ENCODE measurements around the gene NOL11.
A peak's percentile ranks its signal among the peaks of the same experiment; 100 is the strongest.

NOL11 gene
- 36.9 to 207 (median 98.1) reads per million in 9 experiments for total RNA-seq

DNA sequence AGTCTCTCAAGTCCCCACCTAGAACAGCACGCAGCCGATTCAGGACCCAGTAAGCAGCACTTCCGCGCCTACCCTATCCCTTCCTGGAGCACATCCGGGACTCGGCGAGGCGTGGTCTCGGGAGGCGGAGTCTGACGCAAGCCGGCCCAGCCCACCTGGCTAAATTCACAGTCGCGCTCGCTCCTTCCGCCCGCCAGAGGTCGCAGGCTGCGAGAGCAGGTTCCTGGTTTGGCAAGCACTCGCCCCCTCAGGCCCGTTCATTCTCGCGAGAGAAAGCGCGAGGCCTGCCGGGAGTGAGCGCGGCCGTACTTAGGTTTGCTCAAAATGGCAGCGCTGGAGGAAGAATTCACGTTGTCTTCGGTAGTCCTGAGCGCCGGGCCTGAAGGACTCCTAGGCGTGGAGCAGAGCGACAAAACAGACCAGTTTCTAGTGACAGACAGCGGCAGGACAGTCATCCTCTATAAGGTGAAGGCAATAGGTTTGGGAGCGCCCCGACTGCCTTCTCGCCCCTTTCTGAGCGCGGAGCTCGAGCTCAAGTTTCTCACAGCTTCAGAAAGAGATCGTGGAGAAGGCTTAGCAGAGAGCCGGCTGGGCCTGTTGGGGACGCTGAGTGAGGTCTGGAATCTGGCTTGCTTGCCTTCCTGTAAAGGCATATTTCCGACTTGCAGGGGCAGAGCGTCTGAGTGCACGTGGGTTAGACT is at the start of gene NOL11:
TSS of gene NOL11 (plus strand) at position 313 of the 701 bp plus-strand sequence. CDS start at position 325, 12 bp downstream.
- peak; percentile 90 for ATAC-seq (replicated peaks)
- peaks cover 0 to 6% of the 10 kb centered on the region in 2 donors for H3K27me3 Mint-ChIP-seq

DNA sequence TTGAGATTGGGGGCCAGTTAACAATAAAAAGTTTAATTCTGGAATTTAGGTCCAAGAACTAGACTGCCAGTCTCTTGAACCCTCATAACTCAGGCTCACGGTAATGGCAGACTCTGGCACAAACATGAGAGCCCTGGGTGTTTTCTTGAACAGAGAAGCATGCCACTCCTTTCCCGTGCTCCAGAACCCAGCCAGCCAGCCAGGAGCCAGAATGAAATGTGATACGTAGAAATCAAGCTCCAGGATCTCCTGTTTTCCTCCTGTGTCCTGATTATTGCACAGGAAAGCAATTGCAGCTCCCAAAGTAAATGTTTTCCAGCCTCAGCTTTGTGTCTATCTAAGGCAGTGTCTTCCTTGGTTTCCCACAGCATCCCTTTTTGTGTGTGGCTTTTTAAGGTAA is 46.2 kb upstream of the NOL11 start:
- Mint-ChIP-seq H3K4me3 (no peak overlapping the region), H3K36me3 (ENCODE audit: insufficient read depth) (peaks cover 72% of the 10 kb centered on the region), H3K4me1 (ENCODE audit: low read depth in 2 of 2) (no peaks in the 10 kb centered on the region), H3K27me3 (no peaks in the 10 kb centered on the region), H3K27ac (no peak overlapping the region), H3K9me3 (no peaks in the 10 kb centered on the region)
- DNase-seq (no peak), ATAC-seq (replicated peaks) (no peak)

More for the DNA sequence above, at the start of gene NOL11:
- DNase-seq = peak; percentile 99
- Mint-ChIP-seq H3K9me3 (no peaks in the 10 kb centered on the region), H3K27ac (peak within 1 kb of the TSS; percentile 99), H3K4me1 (ENCODE audit: low read depth in 2 of 2) (peaks cover 10 to 18% of the 10 kb centered on the region in 2 donors), H3K36me3 (ENCODE audit: insufficient read depth) (peaks cover 53% of the 10 kb centered on the region), H3K4me3 (peak within 1 kb of the TSS; percentile 99 to 100)

DNA sequence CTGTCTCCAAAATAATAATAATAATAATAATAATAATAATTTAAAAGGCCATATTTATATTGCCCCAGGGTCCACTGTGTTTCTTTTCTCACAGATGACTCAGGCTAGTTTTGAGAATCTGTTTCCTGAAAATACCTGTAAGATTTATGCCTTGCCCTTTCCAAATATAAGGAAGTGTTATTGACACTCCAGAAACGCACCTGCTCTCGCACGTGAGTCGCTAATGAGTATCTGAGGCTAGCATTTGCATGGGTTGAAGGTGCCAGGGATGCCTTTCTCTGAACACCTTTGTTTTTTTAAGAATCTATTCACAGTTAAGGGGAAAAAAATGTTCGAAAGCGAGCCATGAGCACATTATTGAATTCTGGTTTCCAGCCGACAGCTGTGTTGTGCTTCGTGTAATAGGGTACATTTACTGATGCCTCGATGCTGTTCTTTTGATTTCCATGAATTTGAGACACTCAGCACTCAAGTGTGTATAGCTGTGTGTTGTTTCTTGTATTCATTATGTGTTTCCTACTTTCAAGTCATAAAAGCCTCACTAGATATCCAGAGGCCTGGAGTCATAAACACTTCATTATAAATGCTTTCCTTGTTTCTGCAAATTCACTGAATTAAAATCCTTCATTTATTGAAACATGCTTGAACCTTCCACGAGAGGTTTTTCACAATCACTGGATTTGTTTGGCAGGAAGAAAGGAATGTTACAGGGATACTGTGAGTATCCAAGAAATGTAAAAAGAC is 45.0 kb upstream of the NOL11 start:
- H3K4me3 Mint-ChIP-seq = no peak overlapping the region
- no peaks in the 10 kb centered on the region for H3K9me3 Mint-ChIP-seq
- peaks cover 74% of the 10 kb centered on the region for H3K36me3 Mint-ChIP-seq (ENCODE audit: insufficient read depth)
- DNase-seq (no peak), ATAC-seq (replicated peaks) (no peak)
- H3K27me3 Mint-ChIP-seq = no peaks in the 10 kb centered on the region
- no peaks in the 10 kb centered on the region for H3K4me1 Mint-ChIP-seq (ENCODE audit: low read depth in 2 of 2)
- peak overlapping the region in 1 of 2 donors; percentile 9 for H3K27ac Mint-ChIP-seq

DNA sequence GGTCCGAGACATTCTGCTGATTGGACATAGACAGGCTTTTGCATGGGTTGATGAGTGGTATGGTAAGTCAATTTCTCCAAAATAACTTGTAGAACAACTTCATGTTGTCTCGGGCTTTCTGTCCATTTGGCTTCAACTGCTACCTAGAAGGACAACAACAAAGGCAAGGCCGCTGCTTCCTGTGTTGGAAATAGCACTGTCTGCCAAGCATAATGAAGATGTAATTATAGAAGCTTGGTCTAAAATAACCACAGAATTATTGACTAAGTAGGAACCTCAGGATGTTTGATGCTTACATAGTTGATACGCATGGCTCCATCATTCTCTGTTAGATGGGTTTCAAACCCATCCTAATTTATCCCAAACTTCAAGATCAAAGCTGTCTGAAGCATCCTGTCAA is 42.3 kb upstream of the NOL11 start:
- ATAC-seq (replicated peaks) (no peak), DNase-seq (no peak)
- H3K27me3 Mint-ChIP-seq = no peaks in the 10 kb centered on the region
- peaks cover 67% of the 10 kb centered on the region for H3K36me3 Mint-ChIP-seq (ENCODE audit: insufficient read depth)
- peak overlapping the region in 1 of 2 donors; percentile 22 for H3K27ac Mint-ChIP-seq
- no peak overlapping the region for H3K4me3 Mint-ChIP-seq
- no peaks in the 10 kb centered on the region for H3K4me1 Mint-ChIP-seq (ENCODE audit: low read depth in 2 of 2)
- H3K9me3 Mint-ChIP-seq = no peaks in the 10 kb centered on the region

DNA sequence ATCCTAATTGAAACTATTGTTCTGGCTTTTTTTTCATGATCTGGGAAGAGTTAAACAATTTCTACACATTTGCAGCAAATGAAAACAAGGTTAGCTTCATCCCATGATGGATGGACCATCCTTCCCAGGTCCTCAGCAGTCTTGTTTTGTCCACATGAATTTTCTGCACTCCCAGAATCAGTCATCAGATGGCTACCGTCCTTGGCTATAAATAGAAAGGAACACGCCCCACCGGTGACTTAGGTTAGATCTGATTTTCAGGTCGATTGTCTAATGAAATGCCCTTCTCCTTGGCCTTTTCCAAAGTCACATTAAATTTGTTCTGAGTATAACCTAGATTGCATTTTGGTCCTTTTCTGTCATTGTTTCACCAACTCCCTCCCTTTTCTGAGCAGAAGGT is 41.4 kb upstream of the NOL11 start:
- ATAC-seq (replicated peaks) = no peak
- H3K36me3 Mint-ChIP-seq (ENCODE audit: insufficient read depth) = peaks cover 62% of the 10 kb centered on the region
- peak overlapping the region; percentile 15 to 85 for H3K27ac Mint-ChIP-seq
- no peak for DNase-seq
- no peaks in the 10 kb centered on the region for H3K9me3 Mint-ChIP-seq
- no peaks in the 10 kb centered on the region for H3K27me3 Mint-ChIP-seq
- H3K4me3 Mint-ChIP-seq = no peak overlapping the region
- no peaks in the 10 kb centered on the region for H3K4me1 Mint-ChIP-seq (ENCODE audit: low read depth in 2 of 2)

DNA sequence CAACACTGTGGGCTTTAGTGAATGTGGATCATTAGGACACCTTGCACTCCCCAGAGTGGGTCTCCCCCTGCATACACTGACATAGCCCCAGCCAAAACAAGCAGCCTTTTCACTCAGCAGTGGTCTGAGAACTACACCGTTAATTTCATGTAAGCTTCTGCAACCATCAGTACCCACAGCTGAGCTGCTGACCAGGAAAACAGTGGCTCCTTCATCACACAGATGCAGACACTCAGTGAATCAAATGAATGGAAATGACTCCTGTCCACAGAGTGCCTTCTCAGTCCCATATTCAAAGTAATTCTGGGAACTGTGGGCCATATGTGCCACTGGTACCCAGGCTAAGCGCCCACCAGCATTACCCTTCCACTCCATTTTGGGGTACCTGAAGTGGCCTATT is 39.3 kb upstream of the NOL11 start:
- H3K36me3 Mint-ChIP-seq (ENCODE audit: insufficient read depth) = peaks cover 65% of the 10 kb centered on the region

DNA sequence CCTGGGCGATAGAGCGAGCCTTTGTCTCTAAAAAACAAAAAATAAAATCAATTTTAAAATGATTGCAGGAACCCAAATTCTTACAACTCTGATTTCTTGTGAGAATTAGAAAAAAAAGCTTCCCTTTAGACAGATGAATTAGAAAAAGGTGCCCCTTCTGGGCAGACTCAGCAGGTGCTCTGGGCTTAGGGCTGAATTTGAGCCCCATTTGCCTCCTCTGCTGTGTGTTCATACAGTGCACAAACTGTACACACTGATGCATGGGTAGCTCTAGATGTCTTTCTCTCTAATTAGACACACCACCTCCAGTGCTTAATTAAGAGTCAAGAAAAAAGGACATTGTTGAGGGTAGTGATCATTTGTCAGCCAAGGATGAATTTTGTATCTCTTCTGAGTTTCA is 38.5 kb upstream of the NOL11 start:
- peak overlapping the region in 1 of 2 donors; percentile 61 for H3K27ac Mint-ChIP-seq
- no peaks in the 10 kb centered on the region for H3K4me1 Mint-ChIP-seq (ENCODE audit: low read depth in 2 of 2)
- H3K9me3 Mint-ChIP-seq = no peaks in the 10 kb centered on the region
- DNase-seq (no peak), ATAC-seq (replicated peaks) (no peak)
- H3K27me3 Mint-ChIP-seq = no peaks in the 10 kb centered on the region
- H3K4me3 Mint-ChIP-seq = no peak overlapping the region
- peaks cover 61% of the 10 kb centered on the region for H3K36me3 Mint-ChIP-seq (ENCODE audit: insufficient read depth)

More for the DNA sequence above, 39.3 kb upstream of the NOL11 start:
- Mint-ChIP-seq H3K9me3 (no peaks in the 10 kb centered on the region), H3K27me3 (no peaks in the 10 kb centered on the region), H3K27ac (peak overlapping the region in 1 of 2 donors; percentile 12), H3K4me1 (ENCODE audit: low read depth in 2 of 2) (no peaks in the 10 kb centered on the region), H3K4me3 (no peak overlapping the region)
- DNase-seq (no peak), ATAC-seq (replicated peaks) (no peak)

DNA sequence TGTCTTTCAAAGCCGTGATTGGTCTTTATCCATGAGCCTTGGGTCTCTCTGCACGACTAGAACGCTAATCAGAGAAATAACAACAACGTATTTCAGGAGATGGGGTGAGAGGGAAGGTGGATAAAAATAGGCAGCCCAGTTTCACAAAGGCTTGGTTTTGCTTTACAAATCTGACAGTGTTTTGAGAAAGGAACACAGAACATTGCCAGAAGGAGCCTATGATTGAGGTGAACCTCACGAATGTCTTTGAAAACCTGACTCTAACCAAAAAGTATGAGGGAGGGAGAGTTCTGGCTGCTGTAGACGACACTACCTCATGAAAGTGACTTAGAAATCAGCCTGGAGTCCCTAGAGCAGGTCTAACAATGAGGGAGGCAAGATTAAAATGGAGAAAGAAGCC is 38.0 kb upstream of the NOL11 start:
- Mint-ChIP-seq H3K27me3 (no peaks in the 10 kb centered on the region), H3K9me3 (no peaks in the 10 kb centered on the region), H3K4me1 (ENCODE audit: low read depth in 2 of 2) (no peaks in the 10 kb centered on the region), H3K4me3 (no peak overlapping the region), H3K36me3 (ENCODE audit: insufficient read depth) (peaks cover 56% of the 10 kb centered on the region), H3K27ac (peak overlapping the region in 1 of 2 donors; percentile 61)
- DNase-seq = no peak
- no peak for ATAC-seq (replicated peaks)

DNA sequence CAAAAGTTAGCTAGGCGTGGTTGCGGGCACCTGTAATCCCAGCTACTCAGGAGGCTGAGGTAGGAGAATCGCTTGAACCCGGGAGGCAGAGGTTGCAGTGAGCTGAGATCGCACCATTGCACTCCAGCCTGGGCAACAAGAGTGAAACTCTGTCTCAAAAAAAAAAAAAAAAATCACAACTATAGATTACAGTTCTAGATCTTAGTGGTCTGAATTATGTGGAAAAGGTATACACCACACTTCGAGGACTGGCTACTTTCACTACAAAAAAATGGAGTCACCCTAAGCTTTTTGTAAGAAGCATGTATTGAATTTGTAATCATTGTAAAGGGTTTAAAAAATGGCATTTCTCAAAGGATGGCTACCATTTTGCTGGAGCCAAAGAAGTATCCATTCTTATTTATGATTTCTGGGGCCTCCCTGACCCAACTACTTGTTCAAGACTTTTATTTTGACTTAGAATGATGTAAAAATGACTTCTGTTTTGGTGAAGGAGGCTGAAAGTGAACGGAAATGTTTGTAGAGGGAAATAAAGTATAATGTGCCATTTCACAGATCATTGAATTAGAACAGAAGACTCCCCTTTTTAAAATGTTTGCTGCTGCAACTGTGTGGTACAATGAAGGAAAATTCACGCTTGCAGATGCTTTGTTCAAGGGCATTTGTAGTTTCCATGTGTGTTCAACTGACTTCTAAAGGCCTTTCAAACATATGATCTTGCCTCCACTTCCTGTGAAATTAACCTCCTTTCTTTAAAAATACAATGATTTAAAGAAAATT is 37.1 kb upstream of the NOL11 start:
- Mint-ChIP-seq H3K9me3 (no peaks in the 10 kb centered on the region), H3K4me3 (no peak overlapping the region), H3K27me3 (no peaks in the 10 kb centered on the region), H3K4me1 (ENCODE audit: low read depth in 2 of 2) (no peaks in the 10 kb centered on the region), H3K27ac (peak overlapping the region; percentile 71 to 83), H3K36me3 (ENCODE audit: insufficient read depth) (peaks cover 51% of the 10 kb centered on the region)
- DNase-seq (no peak), ATAC-seq (replicated peaks) (no peak)

DNA sequence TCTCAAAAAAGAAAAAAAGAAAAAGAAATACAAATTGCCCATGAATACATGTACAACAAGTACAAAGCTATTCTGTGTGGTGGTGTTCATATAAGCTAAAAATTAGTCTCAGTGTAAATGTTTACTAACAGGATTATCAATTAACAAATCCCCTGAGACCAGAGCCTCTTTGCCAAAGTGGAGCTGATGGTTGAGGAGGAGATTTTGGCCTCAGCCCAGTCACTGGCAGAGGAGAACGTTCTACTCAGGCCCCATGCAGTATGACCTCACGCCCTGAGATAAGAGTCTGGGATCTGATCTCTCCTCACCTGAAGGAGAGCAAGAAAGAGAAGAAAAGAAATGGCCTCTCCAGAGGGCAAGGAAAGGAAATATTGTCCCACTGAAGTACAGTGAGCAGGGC is 35.5 kb upstream of the NOL11 start:
- Mint-ChIP-seq H3K27me3 (no peaks in the 10 kb centered on the region), H3K9me3 (no peaks in the 10 kb centered on the region), H3K4me1 (ENCODE audit: low read depth in 2 of 2) (no peaks in the 10 kb centered on the region), H3K36me3 (ENCODE audit: insufficient read depth) (peaks cover 39% of the 10 kb centered on the region), H3K27ac (peak overlapping the region; percentile 55 to 81), H3K4me3 (no peak overlapping the region)
- no peak for ATAC-seq (replicated peaks)
- DNase-seq = no peak

DNA sequence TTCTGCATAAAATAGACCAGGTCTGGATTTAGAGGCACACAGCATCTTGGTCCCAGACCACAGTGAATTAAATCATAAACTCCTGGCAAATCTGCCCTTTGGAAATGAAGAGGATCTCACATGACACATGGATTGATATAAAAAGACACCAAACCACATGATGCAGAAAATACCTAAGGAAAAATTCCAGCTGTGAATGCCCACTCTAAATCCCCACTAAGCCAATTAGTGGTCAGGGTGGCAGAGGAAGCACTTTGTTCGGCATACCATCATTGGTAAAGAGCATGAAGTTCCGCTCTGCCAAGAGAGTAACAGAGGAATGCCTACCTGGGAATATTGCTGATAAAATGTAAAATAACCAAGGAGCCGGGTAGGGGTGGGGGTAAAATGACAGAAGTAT is 32.4 kb upstream of the NOL11 start:
- Mint-ChIP-seq H3K4me1 (ENCODE audit: low read depth in 2 of 2) (no peaks in the 10 kb centered on the region), H3K9me3 (no peaks in the 10 kb centered on the region), H3K27me3 (no peaks in the 10 kb centered on the region), H3K36me3 (ENCODE audit: insufficient read depth) (peaks cover 32% of the 10 kb centered on the region), H3K4me3 (no peak overlapping the region), H3K27ac (peak overlapping the region in 1 of 2 donors; percentile 60)
- DNase-seq = no peak
- no peak for ATAC-seq (replicated peaks)

DNA sequence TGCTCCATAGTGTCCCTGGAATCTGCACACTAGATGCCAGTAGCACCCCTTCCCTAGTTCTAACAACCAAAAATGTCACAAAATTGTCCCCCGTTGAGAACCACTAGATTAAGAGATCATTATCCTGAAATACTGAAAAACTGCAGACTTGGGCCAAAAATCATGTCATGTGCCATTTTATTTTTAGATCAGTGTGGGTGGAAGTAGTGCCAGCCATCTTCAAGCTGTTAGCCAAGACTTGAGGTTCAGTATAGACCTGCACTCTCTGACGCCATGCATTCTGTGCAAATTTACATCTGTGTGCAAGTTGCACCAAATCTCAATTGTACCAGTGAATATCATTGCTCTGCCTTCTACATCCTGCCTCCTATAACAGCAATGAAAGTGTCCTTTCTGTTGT is 31.5 kb upstream of the NOL11 start:
- Mint-ChIP-seq H3K4me1 (ENCODE audit: low read depth in 2 of 2) (no peaks in the 10 kb centered on the region), H3K27ac (peak overlapping the region in 1 of 2 donors; percentile 1), H3K4me3 (no peak overlapping the region), H3K9me3 (no peaks in the 10 kb centered on the region), H3K27me3 (no peaks in the 10 kb centered on the region), H3K36me3 (ENCODE audit: insufficient read depth) (peaks cover 33% of the 10 kb centered on the region)
- no peak for DNase-seq
- ATAC-seq (replicated peaks) = no peak

DNA sequence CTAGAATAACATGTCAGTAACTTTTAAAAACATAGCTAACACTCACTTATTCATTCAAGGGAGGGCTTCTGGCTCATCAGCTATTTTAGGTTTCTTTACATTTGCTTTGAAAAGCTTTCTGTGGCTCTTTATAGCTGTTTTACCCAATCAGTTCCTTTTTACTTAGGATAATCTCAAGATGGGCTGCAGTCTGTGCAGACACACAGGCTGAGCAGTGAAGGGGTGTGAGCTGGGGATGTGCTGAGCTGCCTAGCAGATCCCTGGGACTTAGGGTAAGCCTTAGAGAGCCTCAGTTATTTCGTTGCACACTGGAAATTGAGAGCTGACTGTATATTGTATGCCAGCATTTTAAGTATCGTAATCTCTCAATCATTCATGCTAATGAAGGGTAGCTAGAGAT is 30.2 kb upstream of the NOL11 start:
- Mint-ChIP-seq H3K27ac (no peak overlapping the region), H3K36me3 (ENCODE audit: insufficient read depth) (peaks cover 36% of the 10 kb centered on the region), H3K27me3 (no peaks in the 10 kb centered on the region), H3K4me1 (ENCODE audit: low read depth in 2 of 2) (no peaks in the 10 kb centered on the region), H3K4me3 (no peak overlapping the region), H3K9me3 (no peaks in the 10 kb centered on the region)
- ATAC-seq (replicated peaks) (no peak), DNase-seq (no peak)
